Stomach (tissue), 9 donors: ENCODE measurements around the gene NR6A1. TPM values are rescaled to one million over a fixed set of nuclear protein-coding genes. Genes with fewer than 3 reads are reported as not detected.

ENCODE experiments used
- DNase-seq, 2 donors: peaks; one replicate each; pipeline versions ENCODE4 v3.0.0 to v3.0.0-alpha.2; 2013 to 2019
- H3K27ac ChIP-seq, 5 donors: fragments of 200-600 bp in 4 of 5; sonication (generic) in 4 of 5; one replicate each; pipeline ENCODE4 v1.5.1; 2013 to 2019; ENCODE audit warnings: mild to moderate bottlenecking in 1 of 5, moderate library complexity in 1 of 5
- H3K27me3 ChIP-seq, 3 donors: fragments of 200-600 bp; sonication (generic); one replicate each; pipeline ENCODE4 v1.5.1; 2017 to 2019; ENCODE audit warnings: mixed run types in 1 of 3
- H3K36me3 ChIP-seq, 4 donors: fragments of 200-600 bp; sonication (generic); 1 replicate in 3 of 4; 2 replicates in 1 of 4; pipeline ENCODE4 v1.5.1; 2016 to 2019
- H3K4me1 ChIP-seq, 4 donors: fragments of 200-600 bp; sonication (generic); one replicate each; pipeline ENCODE4 v1.5.1; 2016 to 2019
- H3K4me3 ChIP-seq, 4 donors: fragments of 200-600 bp; sonication (generic) in 3 of 4; one replicate each; pipeline ENCODE4 v1.5.1; 2016 to 2019; ENCODE audit warnings: mild to moderate bottlenecking in 1 of 4
- H3K9me3 ChIP-seq, 4 donors: fragments of 200-600 bp; sonication (generic); one replicate each; pipeline ENCODE4 v1.5.1; 2016 to 2019
- CTCF ChIP-seq, 7 experiments: fragments of 450-650 bp in 4 of 7; fragments of 200-600 bp in 3 of 7; sonication (generic) in 3 of 7; IDR thresholded peaks; one replicate each; pipeline ENCODE4 v1.5.1; 2016 to 2019; ENCODE audit warnings: antibody characterized with exemption in 7 of 7, control low read depth in 2 of 7, mild to moderate bottlenecking in 1 of 7
- EP300 ChIP-seq: sonication (generic); formaldehyde crosslinking; IDR thresholded peaks from one replicate; pipeline ENCODE4 v1.6.1; 2017; ENCODE audit warnings: antibody characterized with exemption
- POLR2A ChIP-seq, 4 donors: fragments of 450-650 bp; IDR thresholded peaks; one replicate each; pipeline ENCODE4 v1.6.1; 2016; ENCODE audit warnings: antibody characterized with exemption in 4 of 4, control low read depth in 2 of 4, mild to moderate bottlenecking in 1 of 4, moderate library complexity in 1 of 4
- POLR2AphosphoS5 ChIP-seq, 3 donors: sonication (generic); formaldehyde crosslinking; IDR thresholded peaks; one replicate each; pipeline ENCODE4 v1.6.1; 2016; ENCODE audit warnings: antibody characterized with exemption in 3 of 3
- WGBS, 5 donors: extraction: QIAGEN DNeasy Blood & Tissue Kit in 3 of 5; methylation state at CpG; one replicate each; pipeline versions ENCODE4 v1.1.5 to v1.1.7; 2013 to 2018; 5-methylcytosine and 5-hydroxymethylcytosine counted together
- intact Hi-C: fragments of 100-400 bp; cut with DNase I; formaldehyde crosslinking; loops from one replicate; pipeline ENCODE4 v1.15.1; 2023; ENCODE audit warnings: low total_unique reads
- polyA plus RNA-seq, 3 donors: library from polyadenylated mRNA; stranded (reverse); fragments of 200-250 nt; gene quantifications; one replicate each; pipeline ENCODE4 v1.2.3, GENCODE V29; 2013
- total RNA-seq, 5 donors: library from RNA; depleted of rRNA; stranded (reverse); fragments of >200 nt; gene quantifications; one replicate each; pipeline versions ENCODE4 v1.1.0 to v1.2.3, GENCODE V29; 2014 to 2016
- donor health status: healthy with polysubstance abuse.
- donor health status: Bipolar disorder and iron deficiency.
- donor health status: healthy.

The NR6A1 gene
- total and polyA plus RNA-seq, 8 donors = 0.15 to 3.2 (median 1.5) TPM; not detected in 1

GRCh38 chr9:124725068-124725452, 46.1 kb downstream of the NR6A1 start:
- WGBS, 5 donors = 39 to 62% (median 55%) methylated on average over 5 of the region's 5 CpGs
- TF ChIP-seq POLR2AphosphoS5 (IDR thresholded peaks at IDR 0.05) = no peak
- no peak for TF ChIP-seq CTCF (IDR thresholded peaks at IDR 0.05)
- TF ChIP-seq EP300 = no peak
- TF ChIP-seq POLR2A (IDR thresholded peaks at IDR 0.05) = no peak
- H3K27me3 ChIP-seq = no peaks in the 10 kb centered on the region
- no peak overlapping the region for H3K27ac ChIP-seq
- intact Hi-C loops = no loop called here
- no peak overlapping the region for H3K4me3 ChIP-seq
- H3K4me1 ChIP-seq = peaks cover 0 to 9% (median 0%) of the 10 kb centered on the region in 4 donors
- no peaks in the 10 kb centered on the region for H3K9me3 ChIP-seq
- no peaks in the 10 kb centered on the region for H3K36me3 ChIP-seq
- DNase-seq = peak in 1 of 2 donors; percentile 35

- H3K4me3 ChIP-seq = no peak overlapping the region
- H3K27ac ChIP-seq = no peak overlapping the region
- no peaks in the 10 kb centered on the region for H3K27me3 ChIP-seq
- no peaks in the 10 kb centered on the region for H3K36me3 ChIP-seq
- intact Hi-C loops = no loop called here
- TF ChIP-seq POLR2A (IDR thresholded peaks at IDR 0.05) (no peak), EP300 (no peak), POLR2AphosphoS5 (IDR thresholded peaks at IDR 0.05) (no peak), CTCF (IDR thresholded peaks at IDR 0.05) (no peak)
- WGBS, 5 donors = 35 to 42% (median 38%) methylated on average over 3 of the region's 3 CpGs
- H3K9me3 ChIP-seq = no peaks in the 10 kb centered on the region
- DNase-seq = peak in 1 of 2 donors; percentile 54
- H3K4me1 ChIP-seq = peaks cover 0 to 9% (median 0%) of the 10 kb centered on the region in 4 donors
Observed at GRCh38 chr9:124724415-124725067, 46.6 kb downstream of the NR6A1 start.

- Histone ChIP-seq H3K9me3 (no peaks in the 10 kb centered on the region), H3K4me1 (peaks cover 0 to 9% (median 0%) of the 10 kb centered on the region in 4 donors), H3K27me3 (no peaks in the 10 kb centered on the region), H3K27ac (no peak overlapping the region), H3K36me3 (no peaks in the 10 kb centered on the region), H3K4me3 (no peak overlapping the region)
- TF ChIP-seq POLR2AphosphoS5 (IDR thresholded peaks at IDR 0.05) = no peak
- no peak for TF ChIP-seq CTCF (IDR thresholded peaks at IDR 0.05)
- no peak for TF ChIP-seq POLR2A (IDR thresholded peaks at IDR 0.05)
- TF ChIP-seq EP300 = no peak
- intact Hi-C loops = no loop called here
- WGBS, 5 donors = 66 to 73% (median 70%) methylated on average over 2 of the region's 2 CpGs
- DNase-seq = no peak
Observed at GRCh38 chr9:124723352-124723751, 47.8 kb downstream of the NR6A1 start.

GRCh38 chr9:124721109-124721906, 49.8 kb downstream of the NR6A1 start:
- 52 to 70% (median 64%) methylated on average over 5 of the region's 5 CpGs for WGBS, 5 donors
- H3K4me3 ChIP-seq = no peak overlapping the region
- DNase-seq = no peak
- intact Hi-C loops = no loop called here
- TF ChIP-seq CTCF (IDR thresholded peaks at IDR 0.05) (no peak), POLR2A (IDR thresholded peaks at IDR 0.05) (no peak), POLR2AphosphoS5 (IDR thresholded peaks at IDR 0.05) (no peak), EP300 (no peak)
- no peaks in the 10 kb centered on the region for H3K9me3 ChIP-seq
- H3K27me3 ChIP-seq = no peaks in the 10 kb centered on the region
- peaks cover 0 to 9% (median 0%) of the 10 kb centered on the region in 4 donors for H3K4me1 ChIP-seq
- H3K36me3 ChIP-seq = no peaks in the 10 kb centered on the region
- no peak overlapping the region for H3K27ac ChIP-seq
